Measurements from ENCODE around the gene REPS2. TPM values are rescaled to one million over a fixed set of nuclear protein-coding genes. Genes with fewer than 3 reads are reported as not detected.

REPS2 gene
- total and polyA plus RNA-seq, 4 donors: 8.0 to 18.4 (median 11.6) TPM

DNA sequence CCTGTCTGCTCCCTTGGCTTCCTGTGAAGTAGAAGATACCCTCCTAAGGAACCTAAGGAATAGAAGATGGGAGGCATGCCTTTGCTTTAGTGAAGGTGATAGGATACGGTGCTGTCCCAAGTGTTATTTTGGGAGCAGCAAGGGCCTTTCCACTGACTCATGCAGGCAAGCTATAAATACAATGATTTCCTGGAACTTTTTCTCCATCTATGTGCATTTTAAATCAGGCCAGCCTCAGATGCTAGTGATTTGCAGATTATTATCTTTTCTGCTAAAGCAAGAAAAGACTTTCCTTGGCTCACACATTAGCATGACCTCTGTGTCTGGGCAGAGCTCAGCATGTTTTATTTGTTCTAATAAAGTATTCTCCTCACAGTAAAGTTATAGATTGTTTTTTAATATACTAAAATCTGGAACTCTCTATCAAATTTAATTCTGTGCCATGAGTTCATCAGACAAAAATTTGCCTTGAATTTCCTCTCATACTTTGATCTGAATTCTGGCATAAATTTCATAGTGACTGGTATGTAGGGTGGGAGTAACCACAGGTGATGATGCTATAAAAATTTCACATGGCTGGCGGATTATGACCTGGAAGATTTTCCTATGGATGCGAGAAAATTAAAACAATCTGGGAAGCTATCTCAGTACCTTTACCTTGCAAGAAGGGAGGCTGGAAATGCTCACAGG lies 131.7 kb downstream of the REPS2 start:
- H3K36me3 ChIP-seq (ENCODE audit: control insufficient read depth in 4 of 4, insufficient read depth in 4 of 4, low read length in 4 of 4): no peaks in the 10 kb centered on the region
- no peaks in the 10 kb centered on the region for H3K9me3 ChIP-seq (ENCODE audit: control insufficient read depth in 4 of 4, insufficient read depth in 3 of 4, low read length in 3 of 4)
- peaks cover 0 to 38% (median 24%) of the 10 kb centered on the region in 3 donors for H3K27me3 ChIP-seq (ENCODE audit: control insufficient read depth in 3 of 3, insufficient read depth in 3 of 3, low read length in 2 of 3)
- H3K4me1 ChIP-seq (ENCODE audit: control insufficient read depth in 5 of 5, insufficient read depth in 5 of 5, low read length in 5 of 5): peaks cover 0 to 6% (median 0%) of the 10 kb centered on the region in 5 donors
- no peak overlapping the region for H3K27ac ChIP-seq (ENCODE audit: low read depth in 1 of 2, low read length in 1 of 2)
- no peak for ATAC-seq (ENCODE audit: insufficient read depth, low FRiP score)
- no peak for DNase-seq
- WGBS, 2 donors: 70 to 87% methylated on average over 3 of the region's 3 CpGs
- H3K9ac ChIP-seq (ENCODE audit: insufficient read depth in 1 of 2, low read length in 2 of 2): no peak overlapping the region
- H3K4me3 ChIP-seq: no peak overlapping the region
- no peak for TF ChIP-seq CTCF (IDR thresholded peaks at IDR 0.05; ENCODE audit: control extremely low read depth, extremely low read depth)

GRCh38 chrX:17081511-17081910 lies 135.1 kb downstream of the REPS2 start:
- ATAC-seq (ENCODE audit: insufficient read depth, low FRiP score): no peak
- no peak overlapping the region for H3K4me3 ChIP-seq
- H3K9ac ChIP-seq (ENCODE audit: insufficient read depth in 1 of 2, low read length in 2 of 2): no peak overlapping the region
- peaks cover 0 to 24% (median 18%) of the 10 kb centered on the region in 3 donors for H3K27me3 ChIP-seq (ENCODE audit: control insufficient read depth in 3 of 3, insufficient read depth in 3 of 3, low read length in 2 of 3)
- peaks cover 0 to 6% (median 0%) of the 10 kb centered on the region in 5 donors for H3K4me1 ChIP-seq (ENCODE audit: control insufficient read depth in 5 of 5, insufficient read depth in 5 of 5, low read length in 5 of 5)
- no peaks in the 10 kb centered on the region for H3K36me3 ChIP-seq (ENCODE audit: control insufficient read depth in 4 of 4, insufficient read depth in 4 of 4, low read length in 4 of 4)
- no peaks in the 10 kb centered on the region for H3K9me3 ChIP-seq (ENCODE audit: control insufficient read depth in 4 of 4, insufficient read depth in 3 of 4, low read length in 3 of 4)
- 80 to 94% methylated on average over 3 of the region's 3 CpGs for WGBS, 2 donors
- H3K27ac ChIP-seq (ENCODE audit: low read depth in 1 of 2, low read length in 1 of 2): no peak overlapping the region
- TF ChIP-seq CTCF (IDR thresholded peaks at IDR 0.05; ENCODE audit: control extremely low read depth, extremely low read depth): no peak
- peak in 1 of 3 donors; percentile 7 for DNase-seq

DNA sequence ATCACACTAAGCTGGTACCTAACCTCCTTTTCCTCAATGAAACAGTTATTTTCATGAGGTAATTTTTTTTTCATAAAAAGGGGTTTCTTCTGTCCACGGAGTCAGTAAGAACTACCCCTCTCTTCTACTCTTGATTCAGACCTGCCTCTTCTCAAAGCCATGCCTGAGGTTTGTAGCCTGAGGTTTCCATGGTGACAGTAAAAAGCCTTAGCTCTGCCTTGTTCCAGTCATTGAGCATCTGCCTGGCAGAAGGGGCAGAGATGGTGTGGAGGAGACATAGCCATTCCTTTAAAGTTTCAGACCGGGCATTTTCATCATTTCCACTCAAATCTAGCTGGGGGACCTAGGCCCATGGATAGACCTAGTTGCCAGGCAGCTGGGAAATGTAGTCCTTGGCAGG lies 135.5 kb downstream of the REPS2 start:
- DNase-seq: no peak
- TF ChIP-seq CTCF (IDR thresholded peaks at IDR 0.05; ENCODE audit: control extremely low read depth, extremely low read depth): no peak
- ATAC-seq (ENCODE audit: insufficient read depth, low FRiP score): no peak

More for the DNA sequence above, 135.5 kb downstream of the REPS2 start:
- 60 to 83% methylated on average over 2 of the region's 2 CpGs for WGBS, 2 donors
- Histone ChIP-seq H3K27me3 (ENCODE audit: control insufficient read depth in 3 of 3, insufficient read depth in 3 of 3, low read length in 2 of 3) (peaks cover 0 to 23% (median 22%) of the 10 kb centered on the region in 3 donors), H3K9me3 (ENCODE audit: control insufficient read depth in 4 of 4, insufficient read depth in 3 of 4, low read length in 3 of 4) (no peaks in the 10 kb centered on the region), H3K4me3 (no peak overlapping the region), H3K4me1 (ENCODE audit: control insufficient read depth in 5 of 5, insufficient read depth in 5 of 5, low read length in 5 of 5) (peaks cover 0 to 6% (median 0%) of the 10 kb centered on the region in 5 donors), H3K9ac (ENCODE audit: insufficient read depth in 1 of 2, low read length in 2 of 2) (no peak overlapping the region), H3K36me3 (ENCODE audit: control insufficient read depth in 4 of 4, insufficient read depth in 4 of 4, low read length in 4 of 4) (no peaks in the 10 kb centered on the region), H3K27ac (ENCODE audit: low read depth in 1 of 2, low read length in 1 of 2) (no peak overlapping the region)
